Anterior cingulate cortex (tissue), 58 donors: ENCODE measurements around the gene RBBP4.
"Not testable (repeated sequence)": the region's sequence is repeated elsewhere in the genome, so short reads cannot be mapped to it uniquely, and the experiment has no call there.

ENCODE experiments used
- DNase-seq, 58 donors: peaks; one replicate each; lab custom pipeline; 2025; lab: John Stamatoyannopoulos, UW

Gene RBBP4

GRCh38 chr1:32685498-32685897 is 34.5 kb downstream of the RBBP4 start:
- DNase-seq, result no peak

- DNase-seq, result no peak
These were observed 35.4 kb downstream of the RBBP4 start for GRCh38 chr1:32686387-32686786.

GRCh38 chr1:32693455-32694174 is 42.6 kb downstream of the RBBP4 start:
- DNase-seq, result no peak

- peak in 28 of 58 donors; percentile 6 to 80 (median 22) for DNase-seq
These were observed 44.3 kb downstream of the RBBP4 start for GRCh38 chr1:32695098-32695904.

- no peak for DNase-seq
These were observed 45.0 kb downstream of the RBBP4 start for GRCh38 chr1:32696041-32696440.

- DNase-seq, result not testable (repeated sequence)
These were observed 46.0 kb downstream of the RBBP4 start for GRCh38 chr1:32696996-32697395.

- peak in 3 of 58 donors; percentile 4 to 46 (median 21) for DNase-seq
These were observed 50.5 kb downstream of the RBBP4 start for GRCh38 chr1:32701421-32701911.

- peak in 10 of 58 donors; percentile 12 to 48 (median 30) for DNase-seq
These were observed 51.1 kb downstream of the RBBP4 start for GRCh38 chr1:32701951-32702598.

GRCh38 chr1:32702599-32703478 is 51.8 kb downstream of the RBBP4 start, which contains the start of gene SYNC:
Gene SYNC (minus strand): TSS chr1:32702770. CDS start chr1:32702660, 110 bp downstream.
- peak in 17 of 58 donors; percentile 8 to 88 (median 27) for DNase-seq

- DNase-seq, result peak in 26 of 58 donors; percentile 7 to 71 (median 27)
These were observed 52.7 kb downstream of the RBBP4 start for GRCh38 chr1:32703479-32704291.

GRCh38 chr1:32705516-32705915 is 54.5 kb downstream of the RBBP4 start:
- DNase-seq, result no peak

GRCh38 chr1:32706491-32706890 is 55.5 kb downstream of the RBBP4 start:
- peak in 1 of 58 donors; percentile 7 for DNase-seq

GRCh38 chr1:32709075-32709474 is 58.1 kb downstream of the RBBP4 start:
- DNase-seq, result no peak

- no peak for DNase-seq
These were observed 58.5 kb downstream of the RBBP4 start for GRCh38 chr1:32709476-32709875.

GRCh38 chr1:32711221-32711620 is 60.2 kb downstream of the RBBP4 start:
- DNase-seq, result not testable (repeated sequence)

- DNase-seq, result no peak
These were observed 62.1 kb downstream of the RBBP4 start for GRCh38 chr1:32713081-32713480.

GRCh38 chr1:32714277-32714676 is 63.3 kb downstream of the RBBP4 start:
- DNase-seq, result no peak

- DNase-seq, result no peak
These were observed 64.9 kb downstream of the RBBP4 start for GRCh38 chr1:32715901-32716311.
